ENCODE measurements around the gene PKNOX2. TPM values are rescaled to one million over a fixed set of nuclear protein-coding genes. Genes with fewer than 3 reads are reported as not detected.

Gene PKNOX2, protein sequence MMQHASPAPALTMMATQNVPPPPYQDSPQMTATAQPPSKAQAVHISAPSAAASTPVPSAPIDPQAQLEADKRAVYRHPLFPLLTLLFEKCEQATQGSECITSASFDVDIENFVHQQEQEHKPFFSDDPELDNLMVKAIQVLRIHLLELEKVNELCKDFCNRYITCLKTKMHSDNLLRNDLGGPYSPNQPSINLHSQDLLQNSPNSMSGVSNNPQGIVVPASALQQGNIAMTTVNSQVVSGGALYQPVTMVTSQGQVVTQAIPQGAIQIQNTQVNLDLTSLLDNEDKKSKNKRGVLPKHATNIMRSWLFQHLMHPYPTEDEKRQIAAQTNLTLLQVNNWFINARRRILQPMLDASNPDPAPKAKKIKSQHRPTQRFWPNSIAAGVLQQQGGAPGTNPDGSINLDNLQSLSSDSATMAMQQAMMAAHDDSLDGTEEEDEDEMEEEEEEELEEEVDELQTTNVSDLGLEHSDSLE
- total RNA-seq = 0.22 and 0.37 TPM in 2 replicates

DNA sequence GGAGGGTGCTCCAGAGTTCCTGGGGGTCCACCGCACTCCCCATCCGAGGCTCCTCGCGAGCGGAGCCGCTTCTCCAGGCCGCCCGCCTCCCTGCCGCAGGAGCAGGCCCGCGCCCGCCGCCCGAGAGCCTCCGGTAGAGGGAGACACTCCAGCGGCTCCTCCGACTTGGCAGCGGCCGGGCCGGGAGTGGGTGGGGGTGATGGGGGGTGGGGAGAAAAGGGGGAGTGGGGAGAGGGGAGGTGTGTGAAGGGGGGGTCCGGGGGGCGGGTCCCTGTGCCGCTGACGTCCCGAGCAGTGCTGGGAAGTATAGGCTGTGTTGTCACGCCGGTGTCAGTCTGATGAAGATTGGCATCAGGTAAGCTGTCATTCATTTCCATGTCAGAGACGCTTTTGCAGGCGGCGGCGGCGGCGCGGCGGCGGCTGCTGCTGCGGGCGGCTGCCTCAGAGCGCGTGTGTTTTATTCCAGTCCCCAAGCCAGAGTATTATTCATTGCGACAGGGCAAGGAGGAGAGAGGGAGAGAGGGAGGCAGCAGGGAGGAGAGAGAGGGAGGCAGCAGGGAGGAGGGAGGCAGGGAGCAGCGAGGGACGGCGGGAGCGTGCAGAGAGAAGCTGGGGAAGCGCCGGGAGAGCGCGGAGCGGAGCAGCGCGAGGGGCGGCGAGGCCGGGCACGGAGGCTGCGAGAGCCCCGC is at the start of gene PKNOX2:
Gene PKNOX2, plus strand, starts transcription at position 330 of the 689 bp plus-strand sequence. CDS start 186,555 bp downstream, outside the sequence.

Other genes with a start within 250 kb of the PKNOX2 start
- not detected in 2 replicates for gene HEPN1, start 245.5 kb upstream of the PKNOX2 start, total RNA-seq
- gene HEPACAM, start 228.7 kb upstream of the PKNOX2 start, total RNA-seq = under 0.01 TPM in 1 of 2 replicates, not detected in the other
- gene CCDC15, start 210.5 kb upstream of the PKNOX2 start, total RNA-seq = 2.4 and 6.4 TPM in 2 replicates
- 2.1 and 6.5 TPM in 2 replicates for gene SLC37A2, start 101.4 kb upstream of the PKNOX2 start, total RNA-seq
- gene TMEM218, start 53.1 kb upstream of the PKNOX2 start, total RNA-seq = 26.0 and 32.5 TPM in 2 replicates

Data from uterine smooth muscle cell (primary cell).